ENCODE measurements around the gene LMTK2.

- TF ChIP-seq CTCF (conservative IDR thresholded peaks at IDR 0.05; ENCODE audit: low read depth in 2 of 2) = no peak
- TF ChIP-seq ZNF114 (CRISPR knock-in tag; IDR thresholded peaks at IDR 0.05) = no peak
- TF ChIP-seq EZH2 (IDR thresholded peaks at IDR 0.05; ENCODE audit: low read depth, unreplicated experiment) = no peak
- TF ChIP-seq EZH2phosphoT487 (IDR thresholded peaks at IDR 0.05; ENCODE audit: unreplicated experiment) = no peak
- no peak for TF ChIP-seq CREB1 (CRISPR knock-in tag; IDR thresholded peaks at IDR 0.05; ENCODE audit: low read depth)
Observed at GRCh38 chr7:98151884-98152283, 45.2 kb downstream of the LMTK2 start.
